ENCODE results near the gene CDCA3.
A peak's percentile ranks its signal among the peaks of the same experiment; 100 is the strongest.

Gene CDCA3

DNA sequence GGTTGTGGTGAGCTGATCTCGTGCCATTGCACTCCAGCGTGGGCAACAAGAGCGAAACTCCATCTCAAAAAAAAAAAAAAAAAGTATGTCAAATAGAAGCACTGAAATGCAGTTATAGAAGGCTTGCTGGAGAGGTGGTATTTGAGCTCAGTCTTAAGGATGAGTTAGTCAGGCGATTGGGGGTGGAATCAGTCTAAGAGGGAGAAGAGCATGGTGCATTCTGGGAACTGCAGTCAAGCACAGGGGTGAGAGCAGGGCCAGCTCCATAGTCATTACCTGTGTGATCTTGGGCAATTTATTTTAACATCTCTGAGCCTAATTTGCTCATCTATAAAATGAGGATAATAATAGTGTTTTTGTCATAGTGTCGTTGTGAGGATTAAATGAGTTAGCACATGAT, 16.2 kb downstream of the CDCA3 start:
- Histone ChIP-seq H3K4me2 (ENCODE audit: insufficient read depth, low read length, poor library complexity, severe bottlenecking) (no peak overlapping the region), H2AK5ac (ENCODE audit: low read depth, low read length) (no peak overlapping the region), H2AFZ (ENCODE audit: low read length) (no peak overlapping the region), H3K27me3 (ENCODE audit: control insufficient read depth in 3 of 3, insufficient read depth in 3 of 3, low read depth in 1 of 3, low read length in 3 of 3) (no peaks in the 10 kb centered on the region), H3K4ac (ENCODE audit: low read length) (no peak overlapping the region), H3K4me3 (ENCODE audit: low read length in 2 of 2) (no peak overlapping the region), H3K4me1 (ENCODE audit: control insufficient read depth in 2 of 2, insufficient read depth in 1 of 2, low read depth in 1 of 2, low read length in 2 of 2) (peaks cover 2 to 9% of the 10 kb centered on the region in 2 donors), H3K18ac (ENCODE audit: low read length) (no peak overlapping the region), H3K27ac (replicated peaks; ENCODE audit: low read length) (no peak overlapping the region), H4K91ac (ENCODE audit: low read depth, low read length, poor library complexity) (no peak overlapping the region), H2BK120ac (ENCODE audit: low read depth, low read length) (no peak overlapping the region), H3K79me1 (ENCODE audit: low read depth, low read length) (peaks cover 17% of the 10 kb centered on the region), H3K9ac (ENCODE audit: low read depth, low read length, poor library complexity) (no peak overlapping the region), H2BK5ac (ENCODE audit: low read length) (no peak overlapping the region), H2BK15ac (ENCODE audit: low read length) (no peak overlapping the region), H3K36me3 (replicated peaks in 1 of 2; ENCODE audit: control insufficient read depth in 2 of 2, insufficient read depth in 2 of 2, low read length in 2 of 2) (peaks cover 73 to 95% of the 10 kb centered on the region in 2 donors), H3K23ac (ENCODE audit: low read depth, low read length, poor library complexity) (no peak overlapping the region), H2BK12ac (ENCODE audit: low read length) (no peak overlapping the region), H3K14ac (ENCODE audit: low read length) (no peak overlapping the region), H3K9me3 (replicated peaks in 1 of 2; ENCODE audit: control insufficient read depth in 2 of 2, insufficient read depth in 1 of 2, low read depth in 1 of 2, low read length in 2 of 2) (no peaks in the 10 kb centered on the region), H4K8ac (ENCODE audit: low read depth, low read length) (no peak overlapping the region)
- WGBS, 2 donors (ENCODE audit: extremely low coverage in 2 of 2, insufficient read length in 2 of 2, insufficient replicate concordance in 1 of 2), result no CpG with 5 or more reads among the region's 5 CpGs
- DNase-seq (ENCODE audit: low spot score), result no peak

DNA sequence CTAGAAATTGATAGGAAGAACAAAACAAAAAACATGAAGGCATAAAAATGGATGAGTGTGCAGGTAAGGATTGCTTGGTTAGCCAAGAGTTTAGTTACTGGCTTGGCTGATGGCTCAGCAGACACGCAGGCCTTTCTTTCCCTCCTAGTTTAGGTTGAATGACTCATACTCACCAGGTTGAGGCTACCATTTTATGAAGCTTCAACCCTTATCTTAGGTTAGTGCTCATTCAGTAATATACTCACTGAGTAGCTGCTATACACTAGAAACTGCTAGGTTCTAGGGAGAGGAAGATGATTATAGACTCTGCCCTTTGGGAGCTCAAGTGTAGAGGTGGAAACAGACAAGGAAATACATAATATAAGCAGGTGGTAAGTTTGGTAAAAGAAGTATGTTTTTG, 16.8 kb downstream of the CDCA3 start:
- no peak overlapping the region for H2BK12ac ChIP-seq (ENCODE audit: low read length)
- H3K79me1 ChIP-seq (ENCODE audit: low read depth, low read length), result peaks cover 20% of the 10 kb centered on the region
- WGBS, 2 donors (ENCODE audit: extremely low coverage in 2 of 2, insufficient read length in 2 of 2, insufficient replicate concordance in 1 of 2), result no CpG with 5 or more reads among the region's 1 CpG
- no peaks in the 10 kb centered on the region for H3K27me3 ChIP-seq (ENCODE audit: control insufficient read depth in 3 of 3, insufficient read depth in 3 of 3, low read depth in 1 of 3, low read length in 3 of 3)
- H2BK5ac ChIP-seq (ENCODE audit: low read length), result no peak overlapping the region
- H4K8ac ChIP-seq (ENCODE audit: low read depth, low read length), result no peak overlapping the region
- no peak for DNase-seq (ENCODE audit: low spot score)
- no peak overlapping the region for H2BK15ac ChIP-seq (ENCODE audit: low read length)
- H3K9me3 ChIP-seq (replicated peaks in 1 of 2; ENCODE audit: control insufficient read depth in 2 of 2, insufficient read depth in 1 of 2, low read depth in 1 of 2, low read length in 2 of 2), result no peaks in the 10 kb centered on the region
- no peak overlapping the region for H2AK5ac ChIP-seq (ENCODE audit: low read depth, low read length)
- no peak overlapping the region for H2AFZ ChIP-seq (ENCODE audit: low read length)
- no peak overlapping the region for H3K14ac ChIP-seq (ENCODE audit: low read length)
- no peak overlapping the region for H3K9ac ChIP-seq (ENCODE audit: low read depth, low read length, poor library complexity)
- H3K4me2 ChIP-seq (ENCODE audit: insufficient read depth, low read length, poor library complexity, severe bottlenecking), result no peak overlapping the region
- no peak overlapping the region for H4K91ac ChIP-seq (ENCODE audit: low read depth, low read length, poor library complexity)
- no peak overlapping the region for H3K4me3 ChIP-seq (ENCODE audit: low read length in 2 of 2)
- H3K36me3 ChIP-seq (replicated peaks in 1 of 2; ENCODE audit: control insufficient read depth in 2 of 2, insufficient read depth in 2 of 2, low read length in 2 of 2), result peaks cover 69 to 92% of the 10 kb centered on the region in 2 donors
- no peak overlapping the region for H2BK120ac ChIP-seq (ENCODE audit: low read depth, low read length)
- no peak overlapping the region for H3K27ac ChIP-seq (replicated peaks; ENCODE audit: low read length)
- peaks cover 6 to 7% of the 10 kb centered on the region in 2 donors for H3K4me1 ChIP-seq (ENCODE audit: control insufficient read depth in 2 of 2, insufficient read depth in 1 of 2, low read depth in 1 of 2, low read length in 2 of 2)
- H3K23ac ChIP-seq (ENCODE audit: low read depth, low read length, poor library complexity), result no peak overlapping the region
- no peak overlapping the region for H3K18ac ChIP-seq (ENCODE audit: low read length)
- no peak overlapping the region for H3K4ac ChIP-seq (ENCODE audit: low read length)

DNA sequence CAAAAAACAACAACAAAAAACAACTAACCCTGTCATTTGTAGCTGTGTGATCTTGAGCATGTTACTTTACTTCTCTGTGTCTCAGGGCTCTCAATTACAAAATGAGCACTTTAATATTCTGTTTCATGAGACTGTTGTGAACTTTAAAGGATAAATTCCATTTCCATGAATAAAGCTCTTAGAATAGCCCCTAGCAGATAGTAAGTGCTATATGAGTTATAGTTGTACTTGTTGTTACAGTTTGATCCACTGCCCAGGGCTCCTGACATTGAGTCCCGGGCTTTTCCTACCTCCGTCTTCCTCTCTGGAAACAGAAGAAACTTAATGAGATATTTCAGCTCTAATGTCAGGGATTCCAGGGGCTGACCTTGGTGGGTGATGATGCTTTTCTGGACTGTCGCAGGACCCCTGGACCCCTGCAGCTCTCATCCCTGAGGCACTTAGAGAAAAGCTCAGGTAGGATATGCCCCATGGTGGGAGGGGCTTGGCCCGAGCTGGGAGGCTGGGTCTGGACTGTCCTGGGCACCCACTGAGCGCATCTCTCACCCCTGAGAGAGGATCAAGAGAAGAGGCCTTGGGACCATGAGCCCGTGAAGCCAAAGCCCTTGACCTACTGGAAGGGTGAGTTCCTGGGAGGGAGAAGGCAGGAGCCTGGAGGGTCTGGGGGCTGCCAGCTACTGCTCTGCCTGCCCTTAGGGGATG, 17.7 kb downstream of the CDCA3 start:
- no peak overlapping the region for H3K4ac ChIP-seq (ENCODE audit: low read length)
- peak overlapping the region; percentile 55 for H3K9ac ChIP-seq (ENCODE audit: low read depth, low read length, poor library complexity)
- H4K91ac ChIP-seq (ENCODE audit: low read depth, low read length, poor library complexity), result no peak overlapping the region
- no peak overlapping the region for H4K8ac ChIP-seq (ENCODE audit: low read depth, low read length)
- H2BK5ac ChIP-seq (ENCODE audit: low read length), result no peak overlapping the region
- no peak overlapping the region for H3K4me3 ChIP-seq (ENCODE audit: low read length in 2 of 2)
- DNase-seq (ENCODE audit: low spot score), result no peak
- no peak overlapping the region for H3K14ac ChIP-seq (ENCODE audit: low read length)
- H2BK15ac ChIP-seq (ENCODE audit: low read length), result no peak overlapping the region
- no peak overlapping the region for H3K4me2 ChIP-seq (ENCODE audit: insufficient read depth, low read length, poor library complexity, severe bottlenecking)
- H3K23ac ChIP-seq (ENCODE audit: low read depth, low read length, poor library complexity), result peak overlapping the region; percentile 32
- no peak overlapping the region for H2AK5ac ChIP-seq (ENCODE audit: low read depth, low read length)
- H3K18ac ChIP-seq (ENCODE audit: low read length), result no peak overlapping the region
- peaks cover 60 to 83% of the 10 kb centered on the region in 2 donors for H3K36me3 ChIP-seq (replicated peaks in 1 of 2; ENCODE audit: control insufficient read depth in 2 of 2, insufficient read depth in 2 of 2, low read length in 2 of 2)
- H3K27ac ChIP-seq (replicated peaks; ENCODE audit: low read length), result no peak overlapping the region
- no CpG with 5 or more reads among the region's 6 CpGs for WGBS, 2 donors (ENCODE audit: extremely low coverage in 2 of 2, insufficient read length in 2 of 2, insufficient replicate concordance in 1 of 2)
- H3K4me1 ChIP-seq (ENCODE audit: control insufficient read depth in 2 of 2, insufficient read depth in 1 of 2, low read depth in 1 of 2, low read length in 2 of 2), result peaks cover 6 to 7% of the 10 kb centered on the region in 2 donors
- H3K27me3 ChIP-seq (ENCODE audit: control insufficient read depth in 3 of 3, insufficient read depth in 3 of 3, low read depth in 1 of 3, low read length in 3 of 3), result no peaks in the 10 kb centered on the region
- H2BK12ac ChIP-seq (ENCODE audit: low read length), result no peak overlapping the region
- H2BK120ac ChIP-seq (ENCODE audit: low read depth, low read length), result no peak overlapping the region
- H2AFZ ChIP-seq (ENCODE audit: low read length), result no peak overlapping the region
- H3K79me1 ChIP-seq (ENCODE audit: low read depth, low read length), result peaks cover 26% of the 10 kb centered on the region
- no peaks in the 10 kb centered on the region for H3K9me3 ChIP-seq (replicated peaks in 1 of 2; ENCODE audit: control insufficient read depth in 2 of 2, insufficient read depth in 1 of 2, low read depth in 1 of 2, low read length in 2 of 2)

DNA sequence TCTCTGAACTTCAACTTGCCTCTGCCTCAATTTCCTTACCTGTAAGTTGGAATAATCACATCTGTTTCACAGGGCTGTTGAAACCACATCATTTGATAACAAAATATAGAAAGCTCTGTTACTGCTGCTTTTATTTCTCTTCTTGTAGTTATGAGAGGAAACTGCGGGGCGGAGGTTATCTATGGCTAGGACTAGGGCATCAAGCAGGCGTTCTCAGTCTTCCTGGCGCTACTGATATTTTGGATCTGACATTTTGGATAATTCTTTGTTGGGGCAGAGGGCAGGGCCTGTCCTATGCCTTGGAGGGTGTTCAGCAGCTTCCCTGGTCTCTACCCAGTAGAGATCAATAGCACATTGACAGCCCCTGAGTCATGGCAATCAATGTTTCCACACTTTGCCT, 19.0 kb downstream of the CDCA3 start:
- H3K9me3 ChIP-seq (replicated peaks in 1 of 2; ENCODE audit: control insufficient read depth in 2 of 2, insufficient read depth in 1 of 2, low read depth in 1 of 2, low read length in 2 of 2), result no peaks in the 10 kb centered on the region
- no peak overlapping the region for H2BK12ac ChIP-seq (ENCODE audit: low read length)
- no peak overlapping the region for H4K91ac ChIP-seq (ENCODE audit: low read depth, low read length, poor library complexity)
- peaks cover 49 to 70% of the 10 kb centered on the region in 2 donors for H3K36me3 ChIP-seq (replicated peaks in 1 of 2; ENCODE audit: control insufficient read depth in 2 of 2, insufficient read depth in 2 of 2, low read length in 2 of 2)
- peaks cover 27% of the 10 kb centered on the region for H3K79me1 ChIP-seq (ENCODE audit: low read depth, low read length)
- no peak overlapping the region for H4K8ac ChIP-seq (ENCODE audit: low read depth, low read length)
- peaks cover 8 to 10% of the 10 kb centered on the region in 2 donors for H3K4me1 ChIP-seq (ENCODE audit: control insufficient read depth in 2 of 2, insufficient read depth in 1 of 2, low read depth in 1 of 2, low read length in 2 of 2)
- no peak overlapping the region for H2AK5ac ChIP-seq (ENCODE audit: low read depth, low read length)
- no peak overlapping the region for H2AFZ ChIP-seq (ENCODE audit: low read length)
- H3K9ac ChIP-seq (ENCODE audit: low read depth, low read length, poor library complexity), result no peak overlapping the region
- no peak overlapping the region for H3K27ac ChIP-seq (replicated peaks; ENCODE audit: low read length)
- H3K4me3 ChIP-seq (ENCODE audit: low read length in 2 of 2), result no peak overlapping the region
- DNase-seq (ENCODE audit: low spot score), result no peak
- H3K23ac ChIP-seq (ENCODE audit: low read depth, low read length, poor library complexity), result no peak overlapping the region
- H3K4ac ChIP-seq (ENCODE audit: low read length), result no peak overlapping the region
- no peak overlapping the region for H3K18ac ChIP-seq (ENCODE audit: low read length)
- no CpG with 5 or more reads among the region's 4 CpGs for WGBS, 2 donors (ENCODE audit: extremely low coverage in 2 of 2, insufficient read length in 2 of 2, insufficient replicate concordance in 1 of 2)
- H2BK15ac ChIP-seq (ENCODE audit: low read length), result no peak overlapping the region
- no peak overlapping the region for H3K14ac ChIP-seq (ENCODE audit: low read length)
- H3K4me2 ChIP-seq (ENCODE audit: insufficient read depth, low read length, poor library complexity, severe bottlenecking), result no peak overlapping the region
- H2BK5ac ChIP-seq (ENCODE audit: low read length), result no peak overlapping the region
- no peaks in the 10 kb centered on the region for H3K27me3 ChIP-seq (ENCODE audit: control insufficient read depth in 3 of 3, insufficient read depth in 3 of 3, low read depth in 1 of 3, low read length in 3 of 3)
- no peak overlapping the region for H2BK120ac ChIP-seq (ENCODE audit: low read depth, low read length)

Data from neuronal stem cell (in vitro differentiated cells).